Measurements from ENCODE around the gene SMARCA4. TPM values are rescaled to one million over a fixed set of nuclear protein-coding genes. Genes with fewer than 3 reads are reported as not detected.
A peak's percentile ranks its signal among the peaks of the same experiment; 100 is the strongest.

Gene SMARCA4
- total RNA-seq, 1 donor from 2014 or later, result 238 TPM

DNA sequence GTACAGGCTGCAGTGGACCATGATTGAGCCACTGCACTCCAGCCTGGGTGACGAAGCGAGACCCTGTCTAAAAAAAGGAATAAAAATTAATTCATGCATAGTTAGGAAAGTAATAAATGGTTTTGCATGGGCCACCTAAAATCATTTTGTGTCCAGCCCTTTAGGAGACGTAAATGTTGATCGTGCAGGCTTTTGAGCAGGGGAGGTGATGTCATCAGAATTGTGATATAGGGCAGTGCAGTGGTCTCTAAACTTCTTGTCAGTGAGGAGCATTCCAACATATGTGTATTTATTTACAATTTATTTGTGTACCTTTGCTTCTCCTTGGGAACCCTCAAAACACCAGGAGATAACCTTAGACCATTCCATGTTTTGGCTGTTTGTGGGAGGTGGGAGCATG, 3.0 kb downstream of the SMARCA4 start:
- Mint-ChIP-seq H3K4me3 (ENCODE audit: unreplicated experiment) (peak overlapping the region; percentile 78), H3K27ac (ENCODE audit: unreplicated experiment) (peak overlapping the region; percentile 84), H3K9me3 (ENCODE audit: unreplicated experiment) (no peaks in the 10 kb centered on the region), H3K36me3 (ENCODE audit: low read depth, unreplicated experiment) (peaks cover 19% of the 10 kb centered on the region), H3K4me1 (ENCODE audit: unreplicated experiment) (peaks cover 33% of the 10 kb centered on the region), H3K27me3 (ENCODE audit: unreplicated experiment) (peaks cover 24% of the 10 kb centered on the region)
- TF ChIP-seq, protein P1, sequence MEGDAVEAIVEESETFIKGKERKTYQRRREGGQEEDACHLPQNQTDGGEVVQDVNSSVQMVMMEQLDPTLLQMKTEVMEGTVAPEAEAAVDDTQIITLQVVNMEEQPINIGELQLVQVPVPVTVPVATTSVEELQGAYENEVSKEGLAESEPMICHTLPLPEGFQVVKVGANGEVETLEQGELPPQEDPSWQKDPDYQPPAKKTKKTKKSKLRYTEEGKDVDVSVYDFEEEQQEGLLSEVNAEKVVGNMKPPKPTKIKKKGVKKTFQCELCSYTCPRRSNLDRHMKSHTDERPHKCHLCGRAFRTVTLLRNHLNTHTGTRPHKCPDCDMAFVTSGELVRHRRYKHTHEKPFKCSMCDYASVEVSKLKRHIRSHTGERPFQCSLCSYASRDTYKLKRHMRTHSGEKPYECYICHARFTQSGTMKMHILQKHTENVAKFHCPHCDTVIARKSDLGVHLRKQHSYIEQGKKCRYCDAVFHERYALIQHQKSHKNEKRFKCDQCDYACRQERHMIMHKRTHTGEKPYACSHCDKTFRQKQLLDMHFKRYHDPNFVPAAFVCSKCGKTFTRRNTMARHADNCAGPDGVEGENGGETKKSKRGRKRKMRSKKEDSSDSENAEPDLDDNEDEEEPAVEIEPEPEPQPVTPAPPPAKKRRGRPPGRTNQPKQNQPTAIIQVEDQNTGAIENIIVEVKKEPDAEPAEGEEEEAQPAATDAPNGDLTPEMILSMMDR (IDR thresholded peaks at IDR 0.05; ENCODE audit: unreplicated experiment), result no peak
- DNase-seq (ENCODE audit: low spot score), result no peak

- Mint-ChIP-seq H3K27me3 (ENCODE audit: unreplicated experiment) (peaks cover 21% of the 10 kb centered on the region), H3K4me3 (ENCODE audit: unreplicated experiment) (no peak overlapping the region), H3K9me3 (ENCODE audit: unreplicated experiment) (no peaks in the 10 kb centered on the region), H3K27ac (ENCODE audit: unreplicated experiment) (no peak overlapping the region), H3K36me3 (ENCODE audit: low read depth, unreplicated experiment) (peaks cover 22% of the 10 kb centered on the region), H3K4me1 (ENCODE audit: unreplicated experiment) (peaks cover 30% of the 10 kb centered on the region)
- no peak for DNase-seq (ENCODE audit: low spot score)
- TF ChIP-seq, protein P1 (IDR thresholded peaks at IDR 0.05; ENCODE audit: unreplicated experiment), result no peak
Observed at GRCh38 chr19:10964903-10965302, 4.1 kb downstream of the SMARCA4 start.

- Mint-ChIP-seq H3K36me3 (ENCODE audit: low read depth, unreplicated experiment) (peaks cover 24% of the 10 kb centered on the region), H3K27me3 (ENCODE audit: unreplicated experiment) (peaks cover 18% of the 10 kb centered on the region), H3K9me3 (ENCODE audit: unreplicated experiment) (no peaks in the 10 kb centered on the region), H3K4me3 (ENCODE audit: unreplicated experiment) (peak overlapping the region; percentile 14), H3K27ac (ENCODE audit: unreplicated experiment) (no peak overlapping the region), H3K4me1 (ENCODE audit: unreplicated experiment) (peaks cover 29% of the 10 kb centered on the region)
- TF ChIP-seq, protein P1 (IDR thresholded peaks at IDR 0.05; ENCODE audit: unreplicated experiment), result no peak
- no peak for DNase-seq (ENCODE audit: low spot score)
Observed at GRCh38 chr19:10965398-10965797, 4.6 kb downstream of the SMARCA4 start.

GRCh38 chr19:10966809-10967208, 6.0 kb downstream of the SMARCA4 start:
- TF ChIP-seq, protein P1 (IDR thresholded peaks at IDR 0.05; ENCODE audit: unreplicated experiment), result no peak
- Mint-ChIP-seq H3K27me3 (ENCODE audit: unreplicated experiment) (peaks cover 13% of the 10 kb centered on the region), H3K27ac (ENCODE audit: unreplicated experiment) (no peak overlapping the region), H3K9me3 (ENCODE audit: unreplicated experiment) (no peaks in the 10 kb centered on the region), H3K4me3 (ENCODE audit: unreplicated experiment) (peak overlapping the region; percentile 28), H3K36me3 (ENCODE audit: low read depth, unreplicated experiment) (peaks cover 19% of the 10 kb centered on the region), H3K4me1 (ENCODE audit: unreplicated experiment) (peaks cover 25% of the 10 kb centered on the region)
- DNase-seq (ENCODE audit: low spot score), result no peak

DNA sequence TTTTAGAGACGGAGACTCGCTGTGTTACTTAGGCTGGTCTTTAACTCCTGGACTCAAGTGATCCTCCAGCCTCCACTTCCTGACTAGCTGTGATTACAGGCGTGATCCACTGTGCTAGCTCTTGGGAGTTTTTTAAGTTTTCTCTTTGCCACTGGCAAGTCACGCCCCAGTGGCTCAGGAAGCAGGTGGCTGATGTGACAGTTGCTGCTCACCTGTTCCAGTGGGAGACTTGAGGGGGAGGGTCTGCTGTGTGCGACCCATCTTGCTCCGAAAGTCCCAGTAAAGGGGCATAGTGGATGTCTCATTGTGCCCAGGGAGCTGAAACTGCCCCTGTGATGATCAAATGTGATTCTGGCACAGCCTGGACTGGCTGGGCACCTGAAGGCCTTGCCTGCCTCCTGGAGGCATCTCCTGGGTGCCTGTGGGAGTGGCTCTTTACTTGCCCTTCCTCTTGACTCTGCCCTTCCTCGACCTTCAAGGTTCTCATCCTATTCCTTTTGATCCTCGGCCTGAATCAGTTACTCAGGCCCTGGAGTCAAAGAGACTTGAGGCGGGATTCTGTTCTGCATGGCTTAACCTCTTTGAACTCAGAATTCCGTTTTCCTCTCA, 7.8 kb downstream of the SMARCA4 start:
- Mint-ChIP-seq H3K36me3 (ENCODE audit: low read depth, unreplicated experiment) (peaks cover 15% of the 10 kb centered on the region), H3K4me3 (ENCODE audit: unreplicated experiment) (no peak overlapping the region), H3K4me1 (ENCODE audit: unreplicated experiment) (peaks cover 15% of the 10 kb centered on the region), H3K9me3 (ENCODE audit: unreplicated experiment) (no peaks in the 10 kb centered on the region), H3K27ac (ENCODE audit: unreplicated experiment) (no peak overlapping the region), H3K27me3 (ENCODE audit: unreplicated experiment) (peaks cover 7% of the 10 kb centered on the region)
- no peak for DNase-seq (ENCODE audit: low spot score)
- TF ChIP-seq, protein P1 (IDR thresholded peaks at IDR 0.05; ENCODE audit: unreplicated experiment), result no peak
